ENCODE data around the gene CGB1.
A peak's percentile ranks its signal among the peaks of the same experiment; 100 is the strongest.
"Not testable (repeated sequence)": the region's sequence is repeated elsewhere in the genome, so short reads cannot be mapped to it uniquely, and the experiment has no call there.

CGB1 gene

DNA sequence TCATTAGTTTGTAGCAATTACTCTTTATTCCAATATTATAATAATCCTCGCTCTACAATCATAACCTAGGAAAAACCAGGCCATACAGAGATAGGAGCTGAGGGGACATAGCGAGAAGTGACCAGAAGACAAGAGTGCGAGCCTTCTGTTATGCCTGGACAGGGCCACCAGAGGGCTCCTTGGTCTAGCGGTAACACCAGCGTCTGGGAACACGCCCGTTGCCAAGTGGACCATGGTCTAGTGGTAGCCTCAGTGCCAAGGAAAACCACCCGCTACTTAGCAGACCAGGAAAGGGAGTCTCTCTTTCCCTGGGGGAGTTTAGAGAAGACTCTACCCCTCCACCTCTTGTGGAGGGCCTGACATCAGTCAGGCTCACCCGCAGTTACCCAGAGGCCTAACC lies 38.2 kb upstream of the CGB1 start:
- not testable (repeated sequence) for DNase-seq (ENCODE audit: low read depth); H3K4me3 ChIP-seq (ENCODE audit: low read depth, low read length)
- TF ChIP-seq, protein P1, sequence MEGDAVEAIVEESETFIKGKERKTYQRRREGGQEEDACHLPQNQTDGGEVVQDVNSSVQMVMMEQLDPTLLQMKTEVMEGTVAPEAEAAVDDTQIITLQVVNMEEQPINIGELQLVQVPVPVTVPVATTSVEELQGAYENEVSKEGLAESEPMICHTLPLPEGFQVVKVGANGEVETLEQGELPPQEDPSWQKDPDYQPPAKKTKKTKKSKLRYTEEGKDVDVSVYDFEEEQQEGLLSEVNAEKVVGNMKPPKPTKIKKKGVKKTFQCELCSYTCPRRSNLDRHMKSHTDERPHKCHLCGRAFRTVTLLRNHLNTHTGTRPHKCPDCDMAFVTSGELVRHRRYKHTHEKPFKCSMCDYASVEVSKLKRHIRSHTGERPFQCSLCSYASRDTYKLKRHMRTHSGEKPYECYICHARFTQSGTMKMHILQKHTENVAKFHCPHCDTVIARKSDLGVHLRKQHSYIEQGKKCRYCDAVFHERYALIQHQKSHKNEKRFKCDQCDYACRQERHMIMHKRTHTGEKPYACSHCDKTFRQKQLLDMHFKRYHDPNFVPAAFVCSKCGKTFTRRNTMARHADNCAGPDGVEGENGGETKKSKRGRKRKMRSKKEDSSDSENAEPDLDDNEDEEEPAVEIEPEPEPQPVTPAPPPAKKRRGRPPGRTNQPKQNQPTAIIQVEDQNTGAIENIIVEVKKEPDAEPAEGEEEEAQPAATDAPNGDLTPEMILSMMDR (IDR thresholded peaks at IDR 0.05; ENCODE audit: control insufficient read depth, extremely low read depth, insufficient read depth): peak; percentile 42

DNA sequence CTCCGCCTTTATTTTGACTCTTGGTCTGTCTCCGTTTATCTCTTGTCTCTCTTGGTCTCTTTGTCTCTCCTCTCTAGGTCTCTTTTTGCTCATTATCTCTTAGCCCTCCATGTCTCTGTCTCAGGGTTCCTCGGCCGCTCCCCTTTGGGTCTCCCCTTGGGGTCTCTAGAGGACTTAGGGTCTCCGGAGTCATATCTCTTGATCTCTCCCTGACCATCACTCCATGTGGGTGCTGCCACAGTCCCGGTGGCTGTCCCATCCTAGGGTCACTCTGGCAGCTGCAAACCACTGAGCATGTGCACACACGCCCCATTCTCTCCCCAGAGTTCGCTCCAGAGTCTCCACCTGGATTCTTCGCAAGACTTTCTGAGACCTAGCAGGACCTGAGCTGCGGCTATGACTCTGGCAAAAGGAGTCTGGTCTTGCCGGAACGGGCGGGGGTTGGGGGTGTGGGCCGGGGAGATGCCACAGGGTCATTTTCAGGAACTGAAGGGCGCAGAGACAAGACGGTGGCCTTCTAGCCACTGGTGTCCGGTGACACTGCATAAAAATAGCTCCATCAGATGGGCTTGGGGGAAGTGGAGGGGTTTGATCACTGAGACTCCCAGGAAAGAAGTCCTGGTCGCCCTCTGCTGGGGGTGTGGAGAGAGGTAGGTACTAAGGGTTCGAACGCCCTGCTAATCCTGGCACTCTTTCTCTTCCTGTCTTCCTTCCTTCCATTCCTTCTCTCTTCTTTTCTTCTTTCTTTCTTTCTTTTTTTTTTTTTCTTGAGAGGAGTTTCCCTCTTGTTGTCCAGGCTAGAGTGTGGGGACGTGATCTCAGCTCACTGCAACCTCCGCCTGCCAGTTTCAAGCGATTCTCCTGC lies 37.1 kb upstream of the CGB1 start:
- no peak for DNase-seq (ENCODE audit: low read depth)
- no peak overlapping the region for H3K4me3 ChIP-seq (ENCODE audit: low read depth, low read length)
- TF ChIP-seq, protein P1 (IDR thresholded peaks at IDR 0.05; ENCODE audit: control insufficient read depth, extremely low read depth, insufficient read depth): peak; percentile 30

GRCh38 chr19:49071860-49072547 lies 35.3 kb upstream of the CGB1 start:
- TF ChIP-seq, protein P1 (IDR thresholded peaks at IDR 0.05; ENCODE audit: control insufficient read depth, extremely low read depth, insufficient read depth): no peak
- H3K4me3 ChIP-seq (ENCODE audit: low read depth, low read length): no peak overlapping the region
- no peak for DNase-seq (ENCODE audit: low read depth)

- H3K4me3 ChIP-seq (ENCODE audit: low read depth, low read length): no peak overlapping the region
- no peak for DNase-seq (ENCODE audit: low read depth)
- TF ChIP-seq, protein P1 (IDR thresholded peaks at IDR 0.05; ENCODE audit: control insufficient read depth, extremely low read depth, insufficient read depth): no peak
Measured at GRCh38 chr19:49070416-49070815, 33.7 kb upstream of the CGB1 start.

GRCh38 chr19:49069026-49069425 lies 32.3 kb upstream of the CGB1 start:
- no peak for DNase-seq (ENCODE audit: low read depth)
- TF ChIP-seq, protein P1 (IDR thresholded peaks at IDR 0.05; ENCODE audit: control insufficient read depth, extremely low read depth, insufficient read depth): no peak
- H3K4me3 ChIP-seq (ENCODE audit: low read depth, low read length): no peak overlapping the region

GRCh38 chr19:49067554-49067953 lies 30.9 kb upstream of the CGB1 start:
- no peak overlapping the region for H3K4me3 ChIP-seq (ENCODE audit: low read depth, low read length)
- TF ChIP-seq, protein P1 (IDR thresholded peaks at IDR 0.05; ENCODE audit: control insufficient read depth, extremely low read depth, insufficient read depth): no peak
- no peak for DNase-seq (ENCODE audit: low read depth)
